ENCODE results near the gene RAB13. TPM values are rescaled to one million over a fixed set of nuclear protein-coding genes. Genes with fewer than 3 reads are reported as not detected.

The RAB13 gene
- total RNA-seq = 42.6 and 50.4 TPM in 2 replicates

DNA sequence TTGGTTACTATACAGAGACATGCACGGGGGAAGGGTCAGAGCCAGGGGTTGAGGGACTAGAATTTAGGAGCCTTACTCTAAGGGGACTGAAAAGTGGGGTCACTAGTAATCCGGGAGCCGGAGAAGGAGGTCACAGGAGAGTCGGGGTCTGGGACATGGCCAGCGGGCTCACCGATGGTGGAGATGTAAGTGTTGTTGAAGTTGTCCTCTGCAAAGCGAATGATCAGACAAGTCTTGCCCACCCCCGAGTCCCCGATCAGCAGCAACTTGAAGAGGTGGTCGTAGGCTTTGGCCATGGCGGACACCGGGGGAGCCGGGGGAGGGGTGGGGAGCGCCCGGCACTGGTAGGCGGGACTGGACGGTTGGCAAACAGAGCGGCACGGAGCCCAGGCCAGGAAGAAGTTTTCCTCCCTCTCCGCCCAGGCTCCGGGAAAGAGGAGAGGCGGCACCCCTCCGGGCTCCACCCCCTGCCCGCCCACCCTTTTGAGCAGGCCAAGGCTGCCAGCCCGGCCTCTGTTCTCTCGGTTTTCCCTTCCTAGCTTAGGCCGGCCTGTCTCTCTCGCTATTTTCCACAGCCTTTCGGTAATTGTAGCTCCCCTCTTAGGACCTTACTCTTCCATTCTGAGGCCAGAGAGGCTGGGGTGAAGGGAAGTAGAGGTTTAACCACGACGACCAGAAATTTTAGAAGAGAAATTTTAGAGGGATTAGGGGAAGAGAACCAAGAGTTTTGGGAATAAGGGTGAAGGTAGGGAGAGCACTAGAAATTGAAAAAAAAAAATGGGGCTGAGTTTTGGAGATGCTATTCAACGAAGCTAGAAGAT is at the start of gene RAB13:
RAB13 (minus strand) TSS at position 399 of the 821 bp plus-strand sequence; CDS start at position 296, 103 bp downstream.

DNA sequence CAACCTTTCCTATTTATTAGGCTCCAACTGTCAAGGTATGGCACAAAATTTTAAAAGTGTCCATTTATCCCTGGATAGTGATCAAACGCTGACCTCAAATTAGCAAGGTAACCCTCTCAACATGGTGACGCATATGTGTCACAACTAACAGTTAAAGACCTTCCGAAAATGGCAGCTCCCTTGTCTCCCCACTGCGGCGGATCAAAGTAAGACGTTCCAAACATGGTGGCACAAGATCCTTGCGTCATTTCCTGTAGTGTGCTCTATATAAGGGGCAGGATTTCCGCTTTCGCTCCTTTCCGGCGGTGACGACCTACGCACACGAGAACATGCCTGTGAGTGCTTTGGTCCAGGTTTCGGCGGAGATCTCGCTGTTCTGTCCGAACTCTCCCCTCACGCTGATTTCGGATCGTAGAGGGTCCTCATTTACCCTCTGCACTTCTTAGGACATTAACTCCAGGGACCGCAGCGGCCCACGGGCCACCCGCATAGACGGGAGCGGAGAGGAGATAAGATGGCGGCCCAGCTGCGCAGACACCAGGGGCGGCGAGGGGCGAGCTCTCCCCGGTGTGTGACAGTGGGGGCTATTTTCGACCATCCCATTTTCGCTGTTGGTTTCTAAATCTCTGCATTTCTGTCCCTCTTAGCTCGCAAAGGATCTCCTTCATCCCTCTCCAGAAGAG is 4.5 kb upstream of the RAB13 start, which contains the start of gene RPS27:
RPS27 (plus strand) TSS at position 295 of the 683 bp plus-strand sequence; CDS start at position 330, 35 bp downstream.

DNA sequence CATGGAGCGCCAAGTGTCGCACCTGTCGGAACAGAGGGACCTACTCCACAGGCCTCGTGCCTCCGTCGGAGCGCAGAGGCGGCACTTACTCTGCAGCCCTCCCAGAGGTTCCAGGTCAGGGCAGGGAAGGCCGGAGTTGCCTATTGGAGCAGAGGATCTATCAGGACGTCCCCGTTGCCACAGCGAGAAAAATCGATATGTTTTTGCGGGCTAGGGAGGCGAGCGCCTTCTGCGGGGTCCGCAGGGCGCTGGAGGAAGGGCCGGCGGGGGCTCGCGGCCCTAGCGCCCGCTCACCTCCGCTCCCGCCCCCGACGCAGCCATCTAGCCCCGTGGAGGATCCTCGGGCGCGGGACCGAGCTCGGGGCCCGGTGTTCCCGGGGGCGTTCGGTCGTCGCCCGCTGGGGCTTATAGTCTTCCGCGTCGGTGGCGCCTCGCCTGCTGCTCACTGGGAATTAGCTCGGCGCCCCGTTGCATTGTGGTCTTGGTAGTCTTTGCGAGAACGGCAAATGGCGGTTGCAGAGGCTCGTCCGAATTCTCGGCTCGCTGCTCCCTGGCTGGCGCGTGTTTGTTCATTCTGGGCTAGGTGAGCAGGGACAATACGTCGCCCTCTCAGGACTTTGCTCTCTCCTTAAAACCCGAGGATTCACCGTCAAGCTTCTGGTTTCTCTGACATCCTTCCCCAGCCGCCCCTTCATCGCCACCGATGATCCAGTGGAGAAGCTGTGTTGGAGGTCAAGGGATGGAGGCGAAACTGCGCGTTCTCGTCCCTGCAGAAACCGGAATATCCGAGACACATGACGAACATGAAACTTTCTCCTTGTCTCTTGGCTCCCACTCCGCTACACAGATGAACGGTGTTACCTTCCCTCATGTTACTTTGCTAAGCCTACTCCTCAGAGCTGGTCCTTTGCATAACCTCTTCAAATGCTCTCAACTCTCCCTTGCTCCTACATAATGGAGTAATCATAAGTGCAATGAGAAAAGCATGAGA is 8.6 kb downstream of the RAB13 start, which contains the start of gene JTB:
JTB (minus strand) TSS at position 425 of the 991 bp plus-strand sequence; CDS start at position 3, 422 bp downstream.

GRCh38 chr1:153967107-153967999 is 18.8 kb downstream of the RAB13 start, which contains the start of gene CREB3L4:
Gene CREB3L4, plus strand, starts transcription at chr1:153967902. Its CDS starts 624 bp downstream, at chr1:153968526.

DNA sequence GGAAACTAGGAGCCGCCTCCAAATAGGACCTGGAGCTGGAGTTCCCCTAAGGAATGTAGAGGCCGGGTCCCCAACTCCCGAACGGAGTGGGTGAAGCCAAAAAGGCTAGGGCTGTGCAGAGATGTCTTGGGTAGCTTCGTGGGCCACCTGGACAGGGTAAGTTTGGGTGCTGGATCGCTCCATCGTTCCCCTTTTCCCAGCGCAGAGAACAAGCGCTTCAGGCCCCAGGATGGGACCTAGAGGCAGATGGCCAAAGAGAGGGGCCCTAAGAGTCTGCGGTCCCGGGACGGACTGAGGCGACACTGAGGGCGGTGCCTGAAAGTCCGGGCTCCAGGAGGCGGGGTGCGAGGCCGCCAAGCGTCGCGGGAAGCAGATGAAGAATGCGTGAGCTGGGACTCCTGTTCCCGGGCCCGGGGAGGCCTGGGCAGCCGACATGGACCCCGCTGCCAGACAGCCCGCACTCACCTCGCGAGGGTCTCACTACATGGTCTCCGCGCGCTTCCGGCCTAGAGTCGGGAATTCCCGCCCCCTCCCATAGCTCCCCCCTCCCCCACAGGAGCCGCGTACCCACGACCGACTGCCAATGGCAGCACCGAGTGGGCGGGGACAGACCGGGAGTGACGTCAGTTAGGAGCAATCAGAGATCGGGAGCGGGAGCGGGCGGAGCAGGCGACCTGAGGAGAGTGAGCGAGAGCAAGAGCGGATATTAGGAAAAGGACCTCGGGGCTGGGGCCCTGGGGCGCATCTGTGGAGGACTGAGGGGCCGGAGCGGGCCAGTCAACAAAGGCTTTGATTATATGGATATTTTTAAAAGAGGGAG is 22.9 kb downstream of the RAB13 start, which contains the start of gene SLC39A1:
SLC39A1 (minus strand) TSS at position 508 of the 820 bp plus-strand sequence. CDS start 822 bp downstream, outside the sequence.

DNA sequence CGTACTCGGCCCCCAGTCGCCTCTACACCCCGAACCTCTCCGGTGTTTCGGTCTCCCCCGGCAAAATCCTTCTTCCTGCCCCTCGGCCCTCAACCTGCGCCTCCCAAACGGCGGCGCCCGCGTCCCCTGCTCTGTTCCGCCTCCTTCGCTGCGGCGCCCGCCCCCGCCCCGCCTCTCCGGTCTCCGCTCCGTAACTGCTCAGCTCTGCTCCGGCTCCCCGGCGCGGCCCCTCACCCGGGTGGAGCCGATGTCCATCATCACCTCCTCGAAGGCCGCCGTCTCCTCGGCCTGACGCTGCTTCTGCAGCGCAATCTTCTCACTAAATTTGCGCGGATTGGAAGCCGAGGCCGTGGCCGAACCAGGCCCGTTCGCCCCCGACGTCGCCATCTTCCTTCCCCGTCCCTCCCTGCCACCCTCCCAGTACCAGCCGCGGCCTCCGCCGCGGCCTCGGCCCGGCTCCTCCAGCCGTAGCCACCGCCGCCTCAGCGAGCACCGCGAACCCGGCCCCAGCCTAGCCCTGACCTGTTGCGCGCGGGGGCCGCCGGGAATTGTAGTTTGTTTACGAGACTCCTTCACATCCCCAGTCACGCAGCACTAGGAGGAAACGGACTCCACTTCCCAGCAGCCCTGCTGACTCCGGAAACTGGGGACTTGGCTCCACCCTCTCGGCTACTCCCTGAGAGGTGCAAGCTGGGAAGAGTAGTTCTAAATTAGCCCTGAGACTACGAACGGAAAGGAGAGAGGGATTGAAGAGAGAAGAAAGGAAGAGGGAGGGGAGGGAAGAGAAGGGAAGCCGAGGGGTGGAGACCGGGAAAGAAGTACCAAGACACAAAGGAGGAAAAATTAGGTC is 27.8 kb downstream of the RAB13 start, which contains the start of gene CRTC2:
CRTC2 (minus strand) TSS at position 502 of the 850 bp plus-strand sequence; CDS start at position 387, 115 bp downstream.

DNA sequence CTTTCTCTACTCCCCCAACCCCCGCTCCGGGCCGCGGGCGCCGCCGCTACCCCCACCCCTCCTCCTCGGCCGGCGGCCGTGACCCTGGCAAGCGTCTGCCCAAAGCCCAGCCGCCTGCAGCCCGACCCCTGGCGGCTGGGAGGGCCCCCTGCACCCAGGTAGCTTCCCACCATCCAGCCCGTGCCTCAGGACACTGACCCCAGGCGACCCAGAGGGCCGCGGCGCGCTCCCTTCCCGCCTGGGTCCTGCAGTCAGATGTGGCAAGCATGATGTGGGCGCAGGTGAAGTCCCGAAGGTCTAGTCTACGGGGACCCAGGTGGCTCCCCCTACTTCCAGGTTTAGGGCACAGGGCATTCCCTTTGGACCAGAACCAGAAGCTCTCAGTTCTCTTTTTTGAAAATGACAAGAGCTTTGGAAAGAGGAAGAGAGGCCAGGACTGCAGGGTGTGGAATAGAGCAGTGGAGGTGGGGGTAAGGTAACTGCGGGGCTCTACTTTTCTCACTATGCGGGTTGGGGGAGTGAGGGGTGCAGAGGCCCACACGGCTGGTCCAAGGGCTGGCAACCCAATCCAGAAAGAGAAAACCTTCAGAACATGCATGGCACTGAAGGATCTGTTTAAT is 39.4 kb downstream of the RAB13 start, which contains the start of gene DENND4B:
DENND4B (minus strand) TSS at position 97 of the 620 bp plus-strand sequence. CDS start 2,344 bp downstream, outside the sequence.

Other genes with a start within 250 kb of the RAB13 start
- 5.1 and 17.9 TPM in 2 replicates for gene SLC27A3, start 210.9 kb downstream of the RAB13 start, total RNA-seq
- gene GATAD2B, start 63.4 kb downstream of the RAB13 start, total RNA-seq = 3.6 and 4.0 TPM in 2 replicates
- gene DENND4B, start 39.6 kb downstream of the RAB13 start, total RNA-seq = 11.1 and 15.9 TPM in 2 replicates
- 2.7 and 3.6 TPM in 2 replicates for gene CRTC2, start 27.7 kb downstream of the RAB13 start, total RNA-seq
- gene SLC39A1, start 22.8 kb downstream of the RAB13 start, total RNA-seq = 134 and 176 TPM in 2 replicates
- gene CREB3L4, start 18.4 kb downstream of the RAB13 start, total RNA-seq = 8.0 and 11.1 TPM in 2 replicates
- gene JTB, start 8.7 kb downstream of the RAB13 start, total RNA-seq = 207 and 231 TPM in 2 replicates
- 1,885 and 2,803 TPM in 2 replicates for gene RPS27, start 4.4 kb upstream of the RAB13 start, total RNA-seq
- gene NUP210L, start 168.7 kb upstream of the RAB13 start, total RNA-seq = 0.21 and 0.24 TPM in 2 replicates
- gene TPM3, start 205.8 kb upstream of the RAB13 start, total RNA-seq = 196 and 436 TPM in 2 replicates
- not detected in 2 replicates for gene CFAP141, start 220.0 kb upstream of the RAB13 start, total RNA-seq
- gene UBAP2L, start 234.6 kb upstream of the RAB13 start, total RNA-seq = 19.8 and 21.3 TPM in 2 replicates

Data from tracheal epithelial cell (primary cell).